Retinal pigment epithelial cell (primary cell): ENCODE data around the gene PRKAG2.

ENCODE experiments used
- DNase-seq: peaks from one replicate; pipeline ENCODE4 v3.0.0-alpha.2; 2010; ENCODE audit warnings: low read depth
- H3K4me3 ChIP-seq: 2 replicates; pipeline ENCODE4 v1.5.1; 2011; ENCODE audit warnings: mild to moderate bottlenecking, low read length, control low read depth, moderate library complexity
- CTCF ChIP-seq: conservative IDR thresholded peaks from 2 replicates; pipeline ENCODE4 v1.5.1; 2011; ENCODE audit warnings: low read depth, low read length, control low read depth, inconsistent platforms

PRKAG2 gene

GRCh38 chr7:151680810-151681209 lies 196.1 kb downstream of the PRKAG2 start:
- TF ChIP-seq CTCF: no peak
- no peak overlapping the region for H3K4me3 ChIP-seq
- no peak for DNase-seq

GRCh38 chr7:151679881-151680612 lies 196.9 kb downstream of the PRKAG2 start:
- no peak for DNase-seq
- no peak overlapping the region for H3K4me3 ChIP-seq
- TF ChIP-seq CTCF: no peak

GRCh38 chr7:151679071-151679708 lies 197.7 kb downstream of the PRKAG2 start:
- TF ChIP-seq CTCF: no peak
- DNase-seq: no peak

GRCh38 chr7:151678227-151678604 lies 198.7 kb downstream of the PRKAG2 start:
- no peak overlapping the region for H3K4me3 ChIP-seq
- DNase-seq: no peak
- no peak for TF ChIP-seq CTCF

More at GRCh38 chr7:151679071-151679708, 197.7 kb downstream of the PRKAG2 start:
- no peak overlapping the region for H3K4me3 ChIP-seq

- H3K4me3 ChIP-seq: no peak overlapping the region
- TF ChIP-seq CTCF: no peak
These were observed 199.2 kb downstream of the PRKAG2 start for GRCh38 chr7:151677581-151678226.

GRCh38 chr7:151676759-151677158 lies 200.2 kb downstream of the PRKAG2 start:
- TF ChIP-seq CTCF: no peak
- H3K4me3 ChIP-seq: no peak overlapping the region
- no peak for DNase-seq

More at GRCh38 chr7:151677581-151678226, 199.2 kb downstream of the PRKAG2 start:
- no peak for DNase-seq
